GM23248 (cell line): ENCODE measurements around the gene SAXO2. TPM values are rescaled to one million over a fixed set of nuclear protein-coding genes. Genes with fewer than 3 reads are reported as not detected.
"Not testable (repeated sequence)": the region's sequence is repeated elsewhere in the genome, so short reads cannot be mapped to it uniquely, and the experiment has no call there.

Experiments
- DNase-seq: peaks from one replicate; pipeline ENCODE4 v3.0.0-alpha.2; 2015
- H2AFZ ChIP-seq: fragments of 200-600 bp; sonication (generic); 2 replicates; pipeline ENCODE4 v1.6.1; 2016; ENCODE audit warnings: antibody characterized with exemption
- H3F3A ChIP-seq: fragments of 200-600 bp; sonication (generic); 2 replicates; pipeline ENCODE4 v1.6.1; 2016; ENCODE audit warnings: mild to moderate bottlenecking, antibody characterized with exemption, mixed run types; ENCODE audit not compliant: insufficient read depth
- H3K27ac ChIP-seq: fragments of 200-600 bp; sonication (generic); 2 replicates; pipeline ENCODE4 v1.5.1; 2016; ENCODE audit warnings: mild to moderate bottlenecking
- H3K27me3 ChIP-seq: fragments of 200-600 bp; sonication (generic); replicated peaks from 2 replicates; pipeline ENCODE4 v1.6.1; 2016; ENCODE audit warnings: mild to moderate bottlenecking; ENCODE audit not compliant: insufficient read depth
- H3K36me3 ChIP-seq: fragments of 200-600 bp; sonication (generic); 2 replicates; pipeline ENCODE4 v1.6.1; 2016; ENCODE audit warnings: low read depth, mild to moderate bottlenecking
- H3K4me1 ChIP-seq: fragments of 200-600 bp; sonication (generic); 2 replicates; pipeline ENCODE4 v1.6.1; 2016; ENCODE audit warnings: mild to moderate bottlenecking; ENCODE audit not compliant: insufficient read depth
- H3K4me2 ChIP-seq: fragments of 200-600 bp; sonication (generic); one replicate; pipeline ENCODE4 v1.6.1; 2016; ENCODE audit warnings: mild to moderate bottlenecking; ENCODE audit not compliant: unreplicated experiment
- H3K4me3 ChIP-seq: fragments of 200-600 bp; sonication (generic); 2 replicates; pipeline ENCODE4 v1.5.1; 2016; ENCODE audit warnings: mild to moderate bottlenecking
- H3K79me2 ChIP-seq: fragments of 200-600 bp; sonication (generic); 2 replicates; pipeline ENCODE4 v1.6.1; 2016; ENCODE audit warnings: mild to moderate bottlenecking; ENCODE audit not compliant: insufficient read depth
- H3K9ac ChIP-seq: fragments of 200-600 bp; sonication (generic); 2 replicates; pipeline ENCODE4 v1.6.1; 2016; ENCODE audit warnings: mild to moderate bottlenecking
- H3K9me2 ChIP-seq: fragments of 200-600 bp; sonication (generic); 2 replicates; pipeline ENCODE4 v1.6.1; 2016; ENCODE audit warnings: mixed run types, mild to moderate bottlenecking, moderate library complexity; ENCODE audit not compliant: insufficient read depth
- H3K9me3 ChIP-seq: fragments of 200-600 bp; sonication (generic); one replicate; pipeline ENCODE4 v1.6.1; 2017; ENCODE audit warnings: low read depth
- H4K20me1 ChIP-seq: fragments of 200-600 bp; sonication (generic); 2 replicates; pipeline ENCODE4 v1.6.0; 2016; ENCODE audit not compliant: insufficient read depth
- EZH2 ChIP-seq: fragments of 200-600 bp; sonication (generic); IDR thresholded peaks from 2 replicates; pipeline ENCODE4 v1.6.1; 2018; ENCODE audit warnings: antibody characterized with exemption, mild to moderate bottlenecking; ENCODE audit not compliant: insufficient read depth, poor library complexity, severe bottlenecking
- EZH2phosphoT487 ChIP-seq: fragments of 200-600 bp; sonication (generic); IDR thresholded peaks from 2 replicates; pipeline ENCODE4 v1.6.1; 2018; ENCODE audit warnings: antibody characterized with exemption, moderate library complexity, mild to moderate bottlenecking, low read depth; ENCODE audit not compliant: insufficient read depth
- WGBS, 2 experiments: methylation state at CpG; one replicate each; pipeline ENCODE4 v1.1.6; 2015 to 2017; ENCODE audit warnings: low lambda C conversion rate in 2 of 2, low coverage in 1 of 2; ENCODE audit errors: missing lambda C conversion rate in 2 of 2; 5-methylcytosine and 5-hydroxymethylcytosine counted together
- in situ Hi-C: fragments of 300-500 bp; cut with MboI; formaldehyde crosslinking; loops from 2 replicates; pipeline ENCODE4 v1.15.0; 2020
- polyA plus RNA-seq: library from polyadenylated mRNA; unstranded; fragments of >200 nt; fragmentation: Nextera tagmentation; extraction: Ambion mirVana; gene quantifications from 2 replicates; pipeline ENCODE4 v1.2.1, GENCODE V29; 2016
- total RNA-seq: library from RNA; depleted of rRNA; stranded (reverse); fragments of >200 nt; shearing (Covaris generic); gene quantifications from 2 replicates; pipeline ENCODE4 v1.2.3, GENCODE V29; 2014; rRNA removed

The SAXO2 gene, protein sequence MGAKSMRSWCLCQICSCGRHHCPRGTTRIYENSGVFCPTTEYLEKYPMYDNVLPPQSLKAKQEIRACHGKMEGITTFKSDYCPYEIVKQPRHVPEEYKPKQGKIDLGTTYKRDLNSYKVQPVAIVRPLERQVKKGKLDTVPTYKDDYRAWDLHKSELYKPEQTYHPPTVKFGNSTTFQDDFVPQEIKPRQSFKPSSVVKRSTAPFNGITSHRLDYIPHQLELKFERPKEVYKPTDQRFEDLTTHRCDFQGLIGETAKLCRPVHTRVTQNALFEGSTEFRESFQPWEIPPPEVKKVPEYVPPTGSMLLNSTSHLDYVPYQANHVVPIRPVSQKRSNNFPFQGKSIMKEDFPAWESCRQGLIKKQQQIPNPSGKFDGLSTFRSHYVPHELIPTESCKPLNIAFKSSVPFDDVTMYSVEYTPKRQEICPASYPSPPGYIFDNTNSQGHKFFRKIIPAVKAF
- total RNA-seq (not detected in 2 replicates), polyA plus RNA-seq (0.51 and 2.0 TPM in 2 replicates)

DNA sequence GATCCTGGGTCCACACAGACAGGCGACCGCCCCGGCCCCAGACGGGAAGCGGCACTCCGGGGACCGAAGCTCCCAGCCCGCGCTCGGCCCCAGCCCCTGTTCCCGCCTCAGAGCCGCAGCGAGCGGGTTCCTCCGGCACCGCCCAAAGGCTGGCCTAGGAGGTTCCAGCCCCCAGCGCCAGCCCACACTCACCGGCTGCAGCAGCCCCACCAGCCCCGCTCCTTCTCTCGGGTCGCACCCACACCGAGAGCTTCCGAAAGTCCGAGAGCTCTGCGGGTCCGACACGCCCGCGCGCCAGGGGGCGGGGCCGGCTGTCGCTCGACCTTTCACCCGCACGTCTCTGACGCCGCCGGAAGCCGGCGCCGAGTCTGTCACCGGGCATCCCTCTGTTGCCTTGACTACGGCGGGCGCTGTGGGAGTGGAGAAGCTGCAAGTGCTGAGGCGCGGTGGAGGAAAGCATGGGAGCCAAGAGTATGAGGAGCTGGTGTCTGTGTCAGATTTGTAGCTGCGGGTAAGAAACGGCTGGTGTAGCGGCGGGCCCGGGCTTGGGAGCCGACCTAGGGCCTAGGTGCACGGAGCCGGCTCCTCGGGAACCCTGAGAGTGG lies at the start of gene SAXO2, which contains the start of gene EFL1:
SAXO2 (plus strand) TSS at position 397 of the 605 bp plus-strand sequence; CDS start at position 459, 62 bp downstream.
EFL1 (minus strand) TSS at position 313 of the 605 bp plus-strand sequence. CDS start 956 bp downstream, outside the sequence.
- H3K9ac ChIP-seq = peak within 1 kb of the TSS; percentile 78
- peak within 1 kb of the TSS; percentile 85 for H3K4me2 ChIP-seq
- peak; percentile 95 for DNase-seq
- H3K4me3 ChIP-seq = peak within 1 kb of the TSS; percentile 87
- in situ Hi-C loops = no loop called here
- WGBS, 2 experiments = 0 to 1% methylated on average over 55 to 57 of the region's 57 CpGs
- peak within 1 kb of the TSS; percentile 82 for H3K27ac ChIP-seq
- H3F3A ChIP-seq = peaks cover 19% of the 10 kb centered on the region
- H2AFZ ChIP-seq = peak within 1 kb of the TSS; percentile 88
- H4K20me1 ChIP-seq = no peaks in the 10 kb centered on the region
- H3K79me2 ChIP-seq = peaks cover 37% of the 10 kb centered on the region
- peaks cover 20% of the 10 kb centered on the region for H3K4me1 ChIP-seq
- peaks cover 13% of the 10 kb centered on the region for H3K36me3 ChIP-seq
- no peaks in the 10 kb centered on the region for H3K27me3 ChIP-seq
- no peaks in the 10 kb centered on the region for H3K9me3 ChIP-seq
- no peaks in the 10 kb centered on the region for H3K9me2 ChIP-seq
- TF ChIP-seq EZH2 (no peak), EZH2phosphoT487 (no peak)

DNA sequence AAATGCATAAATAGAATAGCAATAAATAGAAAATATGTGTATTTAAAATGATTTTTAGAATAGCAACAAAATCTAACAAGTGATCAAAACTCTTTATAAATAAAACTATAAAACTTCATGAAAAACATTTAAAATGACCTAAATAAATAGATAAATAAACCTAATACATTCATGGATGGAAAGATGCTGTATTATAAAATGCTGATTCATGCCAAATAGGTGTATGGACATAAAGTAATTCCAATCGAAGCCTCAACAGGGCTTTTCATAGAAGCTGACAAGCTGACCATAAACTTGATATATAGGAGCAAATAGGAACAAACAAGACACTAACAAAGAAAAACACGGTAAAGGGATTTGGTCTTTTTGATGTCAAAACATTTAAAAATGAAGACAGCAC lies 46.5 kb upstream of the SAXO2 start:
- H2AFZ ChIP-seq, H3K4me3 ChIP-seq, H3K4me1 ChIP-seq, H3K36me3 ChIP-seq, in situ Hi-C loops, H3K9me3 ChIP-seq, H3K79me2 ChIP-seq, H3K9ac ChIP-seq, H3K9me2 ChIP-seq, H3K27me3 ChIP-seq, H3K4me2 ChIP-seq, H3K27ac ChIP-seq, DNase-seq, H4K20me1 ChIP-seq: not testable (repeated sequence)
- H3F3A ChIP-seq = peaks cover 11% of the 10 kb centered on the region; the same call in 1 of the 2 replicates
- WGBS, 2 experiments = 71 to 74% methylated on average over 2 of the region's 2 CpGs

DNA sequence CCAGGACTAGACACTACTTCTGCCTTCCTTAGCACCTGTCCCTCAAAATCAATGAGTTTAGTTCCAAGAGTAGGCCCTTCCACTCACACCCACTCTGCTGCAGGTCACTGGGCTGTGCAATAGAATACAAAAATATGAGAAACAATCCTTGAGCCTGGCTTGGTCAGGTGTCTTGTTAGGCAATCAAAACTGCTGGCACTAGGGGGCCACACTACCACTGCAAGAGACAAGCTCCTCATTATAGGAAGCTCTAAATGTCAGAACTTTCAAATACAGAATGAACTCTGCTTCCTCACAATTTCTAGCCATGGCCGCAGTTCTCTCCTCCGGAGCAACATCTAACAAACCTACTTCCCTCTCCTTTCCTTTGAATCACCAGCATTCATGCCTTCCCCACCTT lies 41.1 kb upstream of the SAXO2 start:
- H3K9me3 ChIP-seq, H3K27me3 ChIP-seq, H3K4me3 ChIP-seq, H3K4me2 ChIP-seq, H3K79me2 ChIP-seq, H3K9ac ChIP-seq, H3K9me2 ChIP-seq, H2AFZ ChIP-seq, H3K4me1 ChIP-seq, H4K20me1 ChIP-seq, H3F3A ChIP-seq, H3K27ac ChIP-seq, in situ Hi-C loops: not testable (repeated sequence)
- WGBS, 2 experiments = 90 to 100% methylated on average over 2 of the region's 2 CpGs
- 0 out of 2 replicates have a peak, but pooled peaks cover 15% of the 10 kb centered on the region for H3K36me3 ChIP-seq
- DNase-seq = peak; percentile 8

DNA sequence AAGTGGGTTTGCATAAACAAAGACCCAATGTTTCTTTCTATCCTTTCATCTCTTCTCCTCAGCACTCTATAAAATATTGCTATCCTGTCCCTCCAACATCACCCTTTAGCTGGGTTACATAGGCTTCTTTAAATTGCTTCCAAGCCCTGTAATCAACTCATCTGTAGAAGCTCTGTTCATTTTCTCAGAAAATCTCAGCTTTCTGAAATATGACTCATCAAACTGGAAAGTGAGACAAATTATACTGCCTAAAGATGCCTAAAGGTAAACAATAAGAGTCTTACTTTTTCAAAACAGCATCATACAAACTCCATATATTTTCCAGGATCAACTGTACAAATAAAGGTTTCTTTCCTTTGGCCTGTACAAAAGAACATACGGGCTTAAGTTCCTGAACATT lies 33.9 kb upstream of the SAXO2 start:
- WGBS, 2 experiments = 100% methylated on average over 1 of the region's 1 CpG
- peaks cover 26% of the 10 kb centered on the region; the same call in 1 of the 2 replicates for H3K36me3 ChIP-seq
- H3K9me2 ChIP-seq = no peaks in the 10 kb centered on the region
- no peaks in the 10 kb centered on the region for H3K9me3 ChIP-seq
- 0 out of 2 replicates have a peak, but pooled peaks cover 5% of the 10 kb centered on the region for H3K4me1 ChIP-seq
- in situ Hi-C loops = no loop called here
- 0 out of 2 replicates have a peak, but pooled peaks cover 3% of the 10 kb centered on the region for H4K20me1 ChIP-seq
- TF ChIP-seq EZH2 (no peak), EZH2phosphoT487 (no peak)
- no peak overlapping the region for H3K4me3 ChIP-seq
- peak; percentile 14 for DNase-seq
- H3K27me3 ChIP-seq = no peaks in the 10 kb centered on the region
- H3K4me2 ChIP-seq = no peak overlapping the region
- no peaks in the 10 kb centered on the region for H3F3A ChIP-seq
- H3K27ac ChIP-seq = no peak overlapping the region
- H3K79me2 ChIP-seq = peaks cover 8% of the 10 kb centered on the region
- no peak overlapping the region for H3K9ac ChIP-seq
- no peak overlapping the region for H2AFZ ChIP-seq
